GM15510 (cell line): ENCODE results near the gene UNC5B.

ENCODE experiments used
- POLR2A ChIP-seq: IDR thresholded peaks from 3 replicates; pipeline ENCODE4 v1.6.1; 2011; ENCODE audit warnings: borderline replicate concordance; ENCODE audit not compliant: insufficient read length; ENCODE audit errors: extremely low read depth

Gene UNC5B

DNA sequence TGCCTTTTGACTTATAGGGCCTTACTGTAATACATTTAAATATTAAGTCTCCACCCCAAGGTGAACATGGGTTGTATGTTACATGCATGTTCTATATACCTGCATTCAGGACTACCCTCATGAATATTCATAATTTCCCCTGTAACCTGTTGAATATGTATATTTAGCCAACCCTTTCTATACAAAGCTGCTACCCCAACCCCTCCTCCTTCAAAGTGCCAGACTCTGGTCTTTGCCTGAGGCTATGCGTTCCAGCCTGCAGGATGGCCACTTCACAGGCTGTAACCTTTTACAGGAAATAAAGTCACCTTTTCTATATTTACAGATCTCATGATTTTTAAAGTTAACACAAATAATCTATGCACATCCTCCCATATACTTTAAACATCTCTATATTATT, 10.1 kb upstream of the UNC5B start:
- TF ChIP-seq POLR2A: no peak

DNA sequence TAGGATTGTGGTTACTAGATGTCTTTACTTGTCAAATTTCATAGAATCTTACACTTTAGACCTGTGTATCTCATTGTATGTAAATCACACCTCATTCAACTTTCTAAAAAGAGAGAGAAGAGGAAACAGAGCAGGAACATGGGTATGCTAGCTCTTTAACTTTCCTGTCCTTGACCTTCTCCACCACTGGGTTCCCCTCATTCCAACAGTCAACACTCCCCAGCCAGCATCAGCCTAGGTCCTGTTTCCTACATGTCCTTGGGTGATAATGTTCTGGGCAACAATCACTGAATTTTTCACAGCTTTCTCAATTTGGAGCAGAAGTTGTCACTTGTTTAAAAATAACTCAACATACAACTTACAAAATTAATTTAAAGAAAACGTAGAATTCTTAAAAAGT, 9.2 kb upstream of the UNC5B start:
- no peak for TF ChIP-seq POLR2A

DNA sequence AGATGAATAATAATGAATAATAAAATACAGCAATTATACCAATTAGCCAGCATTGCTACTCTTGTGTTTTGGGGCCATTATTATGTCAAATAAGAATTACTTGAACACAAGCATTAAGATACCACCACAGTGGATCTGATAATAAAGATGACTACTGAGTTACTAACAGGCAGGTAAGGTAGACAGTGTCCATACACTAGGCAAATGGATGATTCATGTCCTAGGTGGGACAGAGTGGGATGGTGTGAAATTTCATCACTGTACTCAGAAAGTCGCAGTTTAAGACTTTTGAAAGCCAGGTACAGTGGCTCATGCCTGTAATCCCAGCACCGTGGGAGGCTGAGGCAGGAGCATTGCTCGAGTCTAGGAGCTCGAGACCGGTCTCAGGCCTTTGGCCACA, 8.7 kb upstream of the UNC5B start:
- TF ChIP-seq POLR2A: no peak

DNA sequence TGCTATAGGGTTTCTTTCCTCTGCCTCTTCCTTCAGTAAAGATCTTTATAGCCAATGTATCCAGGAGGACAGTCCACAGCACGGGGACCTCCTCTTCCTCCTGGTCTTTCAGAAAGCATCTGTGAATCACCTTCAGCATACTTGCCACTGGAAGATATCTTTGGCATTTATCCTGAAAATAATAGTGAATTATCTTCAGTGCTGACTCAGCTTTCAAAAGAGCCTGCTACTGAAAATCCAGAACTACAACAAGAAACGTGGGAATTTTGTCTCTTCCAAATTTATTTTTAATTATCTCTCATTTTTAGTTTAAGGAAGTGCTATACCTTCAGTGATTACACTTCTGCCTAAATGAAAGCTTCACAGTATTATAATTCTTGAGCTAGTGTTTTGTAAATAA, 7.6 kb upstream of the UNC5B start:
- no peak for TF ChIP-seq POLR2A

DNA sequence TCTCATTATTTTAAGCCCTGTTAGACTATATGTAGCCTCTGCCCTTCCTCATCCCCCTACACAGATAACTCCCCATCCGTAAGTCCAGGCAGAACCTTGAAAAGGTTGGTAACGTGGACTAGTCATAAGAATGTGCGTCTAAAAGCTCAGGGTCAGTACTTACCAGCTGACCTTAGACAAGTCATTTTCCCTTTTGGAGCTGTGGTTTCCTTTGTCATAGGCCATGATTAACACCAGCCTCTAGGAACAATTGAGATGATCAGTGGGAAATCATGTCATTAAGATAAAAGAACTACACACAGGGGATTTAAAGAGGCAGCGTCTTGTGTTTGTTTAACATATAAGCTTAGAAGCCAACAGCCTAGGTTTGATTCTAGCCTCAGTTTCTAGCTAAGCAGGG, 6.9 kb upstream of the UNC5B start:
- TF ChIP-seq POLR2A: no peak

DNA sequence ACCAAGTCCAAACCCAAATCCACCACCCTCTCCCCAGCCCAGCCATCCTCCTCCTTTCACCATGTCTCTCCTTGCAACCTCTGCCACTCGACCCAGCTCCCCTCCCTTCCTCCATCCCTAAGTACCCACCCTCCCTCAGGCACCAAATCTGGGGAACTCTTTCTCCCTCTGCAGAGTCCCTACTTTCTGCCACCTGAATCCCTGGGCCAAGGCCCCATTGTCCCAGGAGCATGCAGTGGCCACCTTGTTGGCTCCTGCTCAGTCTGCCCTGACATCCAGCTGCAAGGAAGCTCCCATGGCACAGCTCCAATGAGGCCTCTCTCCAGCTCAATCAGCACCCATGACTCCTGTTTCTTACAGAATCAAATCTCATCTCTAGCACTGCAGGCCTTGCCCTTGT, 5.5 kb upstream of the UNC5B start:
- TF ChIP-seq POLR2A: no peak

DNA sequence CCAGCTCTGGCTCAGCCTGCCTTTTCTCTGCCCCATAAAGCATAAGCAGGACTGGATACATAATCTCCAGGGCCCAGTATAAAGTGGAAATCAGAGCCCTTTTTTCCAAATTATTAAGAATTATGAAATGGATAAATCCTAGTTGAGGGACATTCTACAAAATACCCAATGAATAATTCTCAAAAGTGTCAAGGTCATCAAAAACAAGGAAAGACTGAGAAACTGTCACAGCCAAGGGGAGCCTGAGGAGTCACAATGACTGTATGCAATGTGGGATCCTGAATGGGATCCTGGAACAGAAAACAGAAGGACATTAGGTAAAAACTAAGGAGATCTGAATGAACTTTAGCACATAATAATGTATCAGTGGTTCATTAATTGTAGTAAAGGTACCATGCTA, 4.8 kb upstream of the UNC5B start:
- TF ChIP-seq POLR2A: no peak

DNA sequence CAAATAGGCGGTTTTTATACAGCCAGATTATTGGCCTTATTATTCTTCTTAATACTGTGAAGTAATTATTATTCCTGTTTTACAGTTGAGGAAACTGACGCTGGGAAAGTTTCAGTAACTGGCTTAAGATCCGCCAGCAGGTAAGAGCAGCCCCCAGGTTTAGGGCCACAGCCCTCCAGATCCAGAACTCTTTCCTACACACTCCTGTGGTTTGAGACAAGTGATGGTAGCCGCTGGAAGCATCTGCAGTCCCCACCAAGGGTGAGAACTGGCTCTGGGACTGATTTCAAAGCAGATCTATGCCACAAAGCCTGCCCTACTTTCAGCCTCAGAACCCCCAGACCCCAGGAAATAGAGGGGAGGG, 3.0 kb upstream of the UNC5B start:
- no peak for TF ChIP-seq POLR2A

DNA sequence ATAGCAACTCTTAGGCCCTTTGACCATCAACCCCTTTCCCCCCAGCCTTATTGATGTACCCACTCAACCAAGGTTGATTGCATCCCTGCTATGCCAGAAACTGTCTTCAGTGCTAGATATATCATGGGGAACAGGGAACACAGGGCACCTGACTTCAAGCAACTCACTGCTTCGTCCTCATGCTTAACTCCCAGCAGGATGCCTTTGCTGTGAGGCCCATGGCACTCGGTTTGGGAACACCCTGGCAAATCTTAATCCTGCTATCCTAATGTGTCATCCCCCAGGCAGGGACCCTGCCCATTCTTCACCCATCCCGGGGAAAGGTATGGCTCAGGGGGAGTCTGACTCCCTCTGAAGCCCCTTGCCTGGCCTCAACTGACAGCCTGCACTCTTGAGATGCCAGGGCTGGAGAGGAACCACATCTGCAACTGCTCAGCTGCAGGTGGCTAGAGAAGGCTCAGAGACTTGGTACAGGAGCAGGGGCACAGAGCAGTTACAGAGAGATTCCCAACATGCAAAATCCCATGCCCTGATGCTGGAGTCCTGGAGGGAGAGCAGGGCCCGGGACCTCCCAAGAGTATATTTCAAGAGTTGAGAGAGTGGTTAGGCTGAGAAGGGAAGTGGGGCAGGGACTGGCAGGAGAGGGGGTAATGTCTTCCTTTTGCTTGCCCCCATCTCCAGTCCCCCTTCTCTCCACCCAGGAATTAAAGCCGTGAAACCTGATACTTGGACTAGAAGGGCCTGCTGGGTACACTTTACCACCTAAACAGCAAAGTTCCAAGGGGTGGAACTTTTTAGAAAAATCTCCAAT, 2.4 kb upstream of the UNC5B start:
- TF ChIP-seq POLR2A: no peak

DNA sequence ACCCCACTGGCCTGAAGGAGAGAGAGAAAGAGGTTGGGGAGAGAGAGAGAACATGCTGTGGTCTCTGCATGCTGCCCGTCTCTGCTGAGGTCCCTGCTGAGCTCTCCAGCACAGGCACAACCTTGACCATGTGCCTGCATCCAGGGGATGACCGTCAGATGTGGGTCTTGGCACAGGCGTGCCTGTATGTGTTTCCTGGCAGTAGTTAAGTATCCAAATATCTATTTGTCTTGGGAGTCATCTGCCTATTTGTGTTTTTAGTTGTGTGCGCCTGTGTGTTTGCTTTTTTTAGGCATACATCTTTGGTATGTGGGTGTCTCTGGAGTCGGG, 1.9 kb upstream of the UNC5B start:
- no peak for TF ChIP-seq POLR2A

DNA sequence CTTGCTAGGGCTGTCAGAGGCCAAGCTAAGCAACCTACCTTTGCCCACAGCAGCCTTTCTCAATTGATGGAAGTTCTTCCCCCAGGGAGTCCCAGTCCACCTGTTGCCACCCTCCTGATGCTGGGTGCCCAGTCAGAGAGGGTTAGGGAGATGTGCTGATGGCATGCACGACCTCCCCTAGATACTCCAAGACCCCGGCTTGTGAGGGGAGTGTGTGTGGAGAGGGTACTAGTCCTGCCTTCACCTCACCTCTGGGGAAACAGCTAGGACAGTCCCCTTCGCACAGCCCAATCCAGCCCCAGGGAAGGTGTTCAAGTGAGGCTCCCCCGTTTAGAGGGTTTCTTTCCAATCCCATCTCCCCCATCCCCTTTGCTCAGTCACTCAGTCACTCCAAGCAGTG, 1.3 kb upstream of the UNC5B start:
- TF ChIP-seq POLR2A: no peak

DNA sequence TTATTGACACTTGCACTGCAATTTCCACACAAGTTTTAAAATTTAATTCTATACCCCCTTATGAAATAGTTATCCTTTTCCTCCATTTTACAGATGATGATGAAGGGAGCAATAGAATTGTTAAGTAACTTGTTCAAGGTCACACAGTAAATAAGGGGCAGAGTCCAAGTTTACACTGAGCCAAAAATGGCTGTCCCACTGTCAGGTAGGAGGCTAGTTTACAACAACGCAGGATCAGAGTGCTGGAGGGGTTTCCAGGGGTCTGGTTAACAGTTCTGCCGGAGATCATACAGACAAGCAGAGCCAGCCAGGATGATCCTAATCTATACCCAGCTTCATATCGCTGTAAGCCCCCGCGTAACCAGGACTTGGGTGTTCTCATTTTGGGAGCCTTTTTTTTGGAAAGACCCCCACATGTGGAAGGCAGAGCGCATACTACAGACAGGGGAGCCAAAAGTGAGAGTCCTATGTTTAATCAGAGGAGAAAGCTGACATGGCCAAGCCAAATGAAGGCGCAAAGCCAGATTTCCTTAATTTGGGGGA, 524 bp upstream of the UNC5B start:
- TF ChIP-seq POLR2A: no peak

DNA sequence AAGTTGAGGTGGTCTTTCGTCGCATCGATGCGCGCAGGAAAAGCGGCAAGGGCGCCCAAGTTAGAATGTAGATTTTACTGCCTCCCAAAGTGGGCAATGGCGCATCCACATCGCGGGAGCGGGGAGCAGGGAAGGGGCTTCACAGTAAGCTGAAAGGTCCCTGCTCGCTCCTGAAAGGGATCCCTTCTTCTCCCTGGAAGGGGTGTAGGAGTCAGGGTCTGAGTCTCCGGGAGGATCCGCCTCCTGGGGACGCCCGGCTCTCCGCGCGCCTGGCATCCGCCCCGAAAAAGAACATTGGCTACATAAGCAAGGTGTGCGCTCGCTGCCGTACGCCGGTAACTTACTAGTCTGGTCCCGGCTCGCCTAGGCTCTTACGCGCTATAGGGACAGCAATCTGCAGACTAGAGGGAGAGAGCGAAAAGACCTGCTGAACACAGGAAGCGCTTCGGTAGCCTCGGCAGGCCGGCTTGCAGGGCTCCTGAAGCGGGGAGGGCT, 804 bp downstream of the UNC5B start:
- TF ChIP-seq POLR2A: no peak

DNA sequence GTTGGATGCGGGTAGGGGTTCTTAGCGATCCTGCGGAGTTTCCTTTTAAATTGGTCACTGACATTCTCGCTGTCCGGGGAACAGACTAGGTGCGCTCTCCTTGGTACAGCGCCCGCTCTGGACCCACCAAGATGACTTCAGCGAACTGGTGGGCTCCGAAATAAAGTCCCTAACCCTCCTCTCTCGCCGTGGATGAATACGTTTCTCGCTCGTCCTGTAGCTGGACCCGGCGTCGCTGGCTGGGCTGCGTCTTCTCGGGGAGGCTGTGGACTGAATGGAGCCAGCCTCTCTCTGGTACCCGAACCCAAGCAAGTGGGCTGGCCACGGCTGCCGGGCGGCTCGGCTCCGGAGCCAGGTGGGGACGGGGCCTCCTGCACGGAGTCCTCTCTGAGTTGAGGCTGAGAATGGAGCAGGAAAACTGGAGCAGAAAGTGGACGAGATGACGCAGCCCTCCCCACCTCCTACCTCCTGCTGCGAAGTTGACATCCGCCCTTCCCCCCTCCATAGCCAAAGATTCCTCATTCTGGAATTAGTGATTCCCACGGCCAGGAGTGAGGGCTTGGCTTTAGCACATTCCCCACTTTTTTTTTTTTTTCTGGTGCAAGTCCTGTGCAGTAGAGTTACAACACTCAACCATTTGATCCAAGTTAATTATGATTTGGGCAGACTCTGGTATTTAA, 1.5 kb downstream of the UNC5B start:
- TF ChIP-seq POLR2A: no peak

DNA sequence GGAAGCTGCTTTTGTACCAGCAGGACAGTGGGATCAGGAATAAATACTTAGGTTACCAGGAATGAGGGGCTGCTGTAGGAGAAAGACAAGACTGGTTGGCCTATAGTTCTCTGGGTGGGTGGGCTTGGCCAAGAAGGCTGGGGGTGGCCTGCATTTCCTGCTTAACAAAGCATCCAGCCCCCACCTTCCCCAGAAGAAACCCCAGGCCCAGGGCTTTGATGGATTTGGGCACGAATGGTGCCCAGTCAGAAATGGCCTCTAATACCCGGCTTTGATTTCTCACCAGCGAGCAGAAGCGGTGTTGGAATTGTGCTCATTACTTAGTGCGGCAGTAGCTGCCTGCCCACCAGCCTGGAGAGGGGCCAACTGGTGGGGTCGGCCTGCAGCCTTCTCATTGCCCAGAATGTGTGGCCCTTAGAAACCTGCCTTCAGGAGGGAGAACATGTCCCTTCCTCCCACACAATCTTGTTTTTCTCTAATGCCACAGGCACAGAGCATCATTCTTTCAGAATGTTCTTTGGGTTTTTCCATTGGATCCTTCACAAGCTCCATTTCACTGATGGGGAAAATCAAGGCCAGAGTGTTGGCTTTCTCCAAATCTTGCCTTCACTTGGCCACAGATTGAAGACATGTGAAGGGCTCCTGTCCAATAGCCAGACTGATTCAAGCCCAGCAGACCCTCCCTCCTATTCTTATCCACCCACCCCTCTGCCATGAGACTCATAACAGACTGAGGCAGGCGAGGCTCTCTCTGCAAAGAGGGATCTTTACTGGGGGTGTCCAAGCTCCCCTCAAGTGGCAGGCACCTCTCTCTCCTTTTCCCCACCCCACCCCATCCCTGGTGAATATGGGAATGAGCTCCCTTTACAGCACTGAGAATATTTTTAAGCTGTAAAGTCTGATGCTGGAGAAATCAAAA, 2.5 kb downstream of the UNC5B start:
- TF ChIP-seq POLR2A: no peak
